ENCODE measurements around the gene COBL. TPM values are rescaled to one million over a fixed set of nuclear protein-coding genes. Genes with fewer than 3 reads are reported as not detected.

COBL gene
- total and polyA plus RNA-seq, 10 of the 15 experiments (the other 5 are each of a cell fraction or from before 2014, with no cell fraction given) = 0.21 TPM; not detected in 9

DNA sequence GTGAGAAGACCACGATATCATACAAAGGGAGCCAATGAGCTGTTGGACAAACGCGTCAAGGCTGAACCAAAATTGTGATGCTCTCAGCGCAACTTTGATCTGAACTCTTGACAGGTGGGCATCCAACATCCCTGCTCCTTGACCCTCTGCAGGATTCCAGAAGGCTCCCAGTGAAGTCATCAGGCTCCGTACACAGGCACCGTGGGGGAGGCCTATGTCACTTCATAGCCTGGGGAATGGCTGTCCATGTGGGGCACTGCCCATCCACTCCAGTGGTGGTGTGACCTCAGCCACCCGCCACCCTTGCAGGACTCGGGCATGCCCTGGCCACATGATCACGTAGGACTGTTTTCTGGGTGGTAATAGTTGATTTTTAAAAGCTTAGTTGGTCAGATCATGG, 300.1 kb downstream of the COBL start:
- CTCF ChIA-PET = no interaction called here
- no peak for TF ChIP-seq RB1 (IDR thresholded peaks at IDR 0.05; ENCODE audit: borderline replicate concordance)
- TF ChIP-seq, protein P1, sequence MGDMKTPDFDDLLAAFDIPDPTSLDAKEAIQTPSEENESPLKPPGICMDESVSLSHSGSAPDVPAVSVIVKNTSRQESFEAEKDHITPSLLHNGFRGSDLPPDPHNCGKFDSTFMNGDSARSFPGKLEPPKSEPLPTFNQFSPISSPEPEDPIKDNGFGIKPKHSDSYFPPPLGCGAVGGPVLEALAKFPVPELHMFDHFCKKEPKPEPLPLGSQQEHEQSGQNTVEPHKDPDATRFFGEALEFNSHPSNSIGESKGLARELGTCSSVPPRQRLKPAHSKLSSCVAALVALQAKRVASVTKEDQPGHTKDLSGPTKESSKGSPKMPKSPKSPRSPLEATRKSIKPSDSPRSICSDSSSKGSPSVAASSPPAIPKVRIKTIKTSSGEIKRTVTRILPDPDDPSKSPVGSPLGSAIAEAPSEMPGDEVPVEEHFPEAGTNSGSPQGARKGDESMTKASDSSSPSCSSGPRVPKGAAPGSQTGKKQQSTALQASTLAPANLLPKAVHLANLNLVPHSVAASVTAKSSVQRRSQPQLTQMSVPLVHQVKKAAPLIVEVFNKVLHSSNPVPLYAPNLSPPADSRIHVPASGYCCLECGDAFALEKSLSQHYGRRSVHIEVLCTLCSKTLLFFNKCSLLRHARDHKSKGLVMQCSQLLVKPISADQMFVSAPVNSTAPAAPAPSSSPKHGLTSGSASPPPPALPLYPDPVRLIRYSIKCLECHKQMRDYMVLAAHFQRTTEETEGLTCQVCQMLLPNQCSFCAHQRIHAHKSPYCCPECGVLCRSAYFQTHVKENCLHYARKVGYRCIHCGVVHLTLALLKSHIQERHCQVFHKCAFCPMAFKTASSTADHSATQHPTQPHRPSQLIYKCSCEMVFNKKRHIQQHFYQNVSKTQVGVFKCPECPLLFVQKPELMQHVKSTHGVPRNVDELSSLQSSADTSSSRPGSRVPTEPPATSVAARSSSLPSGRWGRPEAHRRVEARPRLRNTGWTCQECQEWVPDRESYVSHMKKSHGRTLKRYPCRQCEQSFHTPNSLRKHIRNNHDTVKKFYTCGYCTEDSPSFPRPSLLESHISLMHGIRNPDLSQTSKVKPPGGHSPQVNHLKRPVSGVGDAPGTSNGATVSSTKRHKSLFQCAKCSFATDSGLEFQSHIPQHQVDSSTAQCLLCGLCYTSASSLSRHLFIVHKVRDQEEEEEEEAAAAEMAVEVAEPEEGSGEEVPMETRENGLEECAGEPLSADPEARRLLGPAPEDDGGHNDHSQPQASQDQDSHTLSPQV (IDR thresholded peaks at IDR 0.05) = no peak
- TF ChIP-seq FOS (IDR thresholded peaks at IDR 0.05; ENCODE audit: borderline replicate concordance, extremely low read depth, insufficient read length) = no peak
- TF ChIP-seq JUNB (IDR thresholded peaks at IDR 0.05) = no peak
- TF ChIP-seq NFXL1 (IDR thresholded peaks at IDR 0.05; ENCODE audit: borderline replicate concordance) = no peak
- TF ChIP-seq KLF5 (IDR thresholded peaks at IDR 0.05; ENCODE audit: partially characterized antibody) = no peak
- no peak for TF ChIP-seq IRF4 (IDR thresholded peaks at IDR 0.05; ENCODE audit: low read depth, low read length)
- TF ChIP-seq, protein P2, sequence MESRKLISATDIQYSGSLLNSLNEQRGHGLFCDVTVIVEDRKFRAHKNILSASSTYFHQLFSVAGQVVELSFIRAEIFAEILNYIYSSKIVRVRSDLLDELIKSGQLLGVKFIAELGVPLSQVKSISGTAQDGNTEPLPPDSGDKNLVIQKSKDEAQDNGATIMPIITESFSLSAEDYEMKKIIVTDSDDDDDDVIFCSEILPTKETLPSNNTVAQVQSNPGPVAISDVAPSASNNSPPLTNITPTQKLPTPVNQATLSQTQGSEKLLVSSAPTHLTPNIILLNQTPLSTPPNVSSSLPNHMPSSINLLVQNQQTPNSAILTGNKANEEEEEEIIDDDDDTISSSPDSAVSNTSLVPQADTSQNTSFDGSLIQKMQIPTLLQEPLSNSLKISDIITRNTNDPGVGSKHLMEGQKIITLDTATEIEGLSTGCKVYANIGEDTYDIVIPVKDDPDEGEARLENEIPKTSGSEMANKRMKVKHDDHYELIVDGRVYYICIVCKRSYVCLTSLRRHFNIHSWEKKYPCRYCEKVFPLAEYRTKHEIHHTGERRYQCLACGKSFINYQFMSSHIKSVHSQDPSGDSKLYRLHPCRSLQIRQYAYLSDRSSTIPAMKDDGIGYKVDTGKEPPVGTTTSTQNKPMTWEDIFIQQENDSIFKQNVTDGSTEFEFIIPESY (IDR thresholded peaks at IDR 0.05) = no peak
- TF ChIP-seq, protein P3, sequence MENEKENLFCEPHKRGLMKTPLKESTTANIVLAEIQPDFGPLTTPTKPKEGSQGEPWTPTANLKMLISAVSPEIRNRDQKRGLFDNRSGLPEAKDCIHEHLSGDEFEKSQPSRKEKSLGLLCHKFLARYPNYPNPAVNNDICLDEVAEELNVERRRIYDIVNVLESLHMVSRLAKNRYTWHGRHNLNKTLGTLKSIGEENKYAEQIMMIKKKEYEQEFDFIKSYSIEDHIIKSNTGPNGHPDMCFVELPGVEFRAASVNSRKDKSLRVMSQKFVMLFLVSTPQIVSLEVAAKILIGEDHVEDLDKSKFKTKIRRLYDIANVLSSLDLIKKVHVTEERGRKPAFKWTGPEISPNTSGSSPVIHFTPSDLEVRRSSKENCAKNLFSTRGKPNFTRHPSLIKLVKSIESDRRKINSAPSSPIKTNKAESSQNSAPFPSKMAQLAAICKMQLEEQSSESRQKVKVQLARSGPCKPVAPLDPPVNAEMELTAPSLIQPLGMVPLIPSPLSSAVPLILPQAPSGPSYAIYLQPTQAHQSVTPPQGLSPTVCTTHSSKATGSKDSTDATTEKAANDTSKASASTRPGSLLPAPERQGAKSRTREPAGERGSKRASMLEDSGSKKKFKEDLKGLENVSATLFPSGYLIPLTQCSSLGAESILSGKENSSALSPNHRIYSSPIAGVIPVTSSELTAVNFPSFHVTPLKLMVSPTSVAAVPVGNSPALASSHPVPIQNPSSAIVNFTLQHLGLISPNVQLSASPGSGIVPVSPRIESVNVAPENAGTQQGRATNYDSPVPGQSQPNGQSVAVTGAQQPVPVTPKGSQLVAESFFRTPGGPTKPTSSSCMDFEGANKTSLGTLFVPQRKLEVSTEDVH (IDR thresholded peaks at IDR 0.05; ENCODE audit: low read depth, partially characterized antibody) = no peak
- TF ChIP-seq, protein P4, sequence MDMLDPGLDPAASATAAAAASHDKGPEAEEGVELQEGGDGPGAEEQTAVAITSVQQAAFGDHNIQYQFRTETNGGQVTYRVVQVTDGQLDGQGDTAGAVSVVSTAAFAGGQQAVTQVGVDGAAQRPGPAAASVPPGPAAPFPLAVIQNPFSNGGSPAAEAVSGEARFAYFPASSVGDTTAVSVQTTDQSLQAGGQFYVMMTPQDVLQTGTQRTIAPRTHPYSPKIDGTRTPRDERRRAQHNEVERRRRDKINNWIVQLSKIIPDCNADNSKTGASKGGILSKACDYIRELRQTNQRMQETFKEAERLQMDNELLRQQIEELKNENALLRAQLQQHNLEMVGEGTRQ (IDR thresholded peaks at IDR 0.05; ENCODE audit: borderline replicate concordance, low read depth, low read length) = no peak
- TF ChIP-seq SMC3 (IDR thresholded peaks at IDR 0.05; ENCODE audit: borderline replicate concordance, low read length) = no peak
- TF ChIP-seq DPF2 (IDR thresholded peaks at IDR 0.05) = no peak
- TF ChIP-seq SIN3A (IDR thresholded peaks at IDR 0.05; ENCODE audit: low read depth, low read length) = no peak
- TF ChIP-seq, protein P5, sequence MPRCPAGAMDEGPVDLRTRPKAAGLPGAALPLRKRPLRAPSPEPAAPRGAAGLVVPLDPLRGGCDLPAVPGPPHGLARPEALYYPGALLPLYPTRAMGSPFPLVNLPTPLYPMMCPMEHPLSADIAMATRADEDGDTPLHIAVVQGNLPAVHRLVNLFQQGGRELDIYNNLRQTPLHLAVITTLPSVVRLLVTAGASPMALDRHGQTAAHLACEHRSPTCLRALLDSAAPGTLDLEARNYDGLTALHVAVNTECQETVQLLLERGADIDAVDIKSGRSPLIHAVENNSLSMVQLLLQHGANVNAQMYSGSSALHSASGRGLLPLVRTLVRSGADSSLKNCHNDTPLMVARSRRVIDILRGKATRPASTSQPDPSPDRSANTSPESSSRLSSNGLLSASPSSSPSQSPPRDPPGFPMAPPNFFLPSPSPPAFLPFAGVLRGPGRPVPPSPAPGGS (IDR thresholded peaks at IDR 0.05; ENCODE audit: borderline replicate concordance, insufficient read depth, low read depth, low read length, poor library complexity, severe bottlenecking) = no peak

More for the DNA sequence above, 300.1 kb downstream of the COBL start:
- H2AFZ ChIP-seq (ENCODE audit: control insufficient read depth, low read depth, low read length) = no peak overlapping the region
- H3K9me3 ChIP-seq (replicated peaks; ENCODE audit: control insufficient read depth, insufficient read depth, low read length) = no peaks in the 10 kb centered on the region; the same call in 2 of the 3 replicates
- no peak overlapping the region for H3K4me2 ChIP-seq (ENCODE audit: control insufficient read depth, insufficient read depth)
- in situ Hi-C loops (cut with MboI) = no loop called here
- RAD21 ChIA-PET (ENCODE audit: unreplicated experiment) = no interaction called here
- WGBS (ENCODE audit: insufficient coverage, insufficient replicate concordance, low lambda C conversion rate, missing lambda C conversion rate) = 50% methylated on average over 9 of the region's 9 CpGs
- H3K36me3 ChIP-seq (ENCODE audit: control insufficient read depth in 2 of 2, insufficient read depth in 2 of 2, low read length in 1 of 2) = no peaks in the 10 kb centered on the region
- no TSS peak for BruUV-seq (replicated peaks)
- no peaks in the 10 kb centered on the region for H4K20me1 ChIP-seq (ENCODE audit: control insufficient read depth, insufficient read depth)
- no peak for FAIRE-seq
- H3K27me3 ChIP-seq (replicated peaks in 1 of 2; ENCODE audit: control insufficient read depth in 2 of 2, insufficient read depth in 2 of 2, low read length in 1 of 2) = no peaks in the 10 kb centered on the region
- H3K4me1 ChIP-seq (ENCODE audit: control insufficient read depth, insufficient read depth, low read length) = no peaks in the 10 kb centered on the region
- no peaks in the 10 kb centered on the region for H3K79me2 ChIP-seq (ENCODE audit: control insufficient read depth, insufficient read depth, low read length)
- POLR2A ChIA-PET = no interaction called here
- ATAC-seq = no peak
- no peak overlapping the region for H3K27ac ChIP-seq (ENCODE audit: control insufficient read depth, insufficient read depth)
- SMC1A ChIA-PET (ENCODE audit: uncharacterized antibody, unreplicated experiment) = no interaction called here
- no peak for DNase-seq (ENCODE audit: low read depth, low spot score)
- intact Hi-C loops (cut with micrococcal nuclease; ENCODE audit: unreplicated experiment) = no loop called here
- no peak overlapping the region for H3K9ac ChIP-seq (ENCODE audit: control insufficient read depth, insufficient read depth, low read length)
- no peak overlapping the region for H3K4me3 ChIP-seq

Measured in GM12878 (cell line).